ENCODE data around the gene TPPP.

TPPP gene

GRCh38 chr5:621341-621761, 71.8 kb downstream of the TPPP start:
- Histone ChIP-seq H3K4me3 (ENCODE audit: low read depth, low read length) (no peak overlapping the region), H3K4me1 (no peaks in the 10 kb centered on the region), H3K9me3 (no peaks in the 10 kb centered on the region), H3K27me3 (no peaks in the 10 kb centered on the region), H3K36me3 (peaks cover 52% of the 10 kb centered on the region)
- DNase-seq, result peak; percentile 2
- TF ChIP-seq CTCF (IDR thresholded peaks at IDR 0.05; ENCODE audit: low read depth, low read length), result no peak

- TF ChIP-seq CTCF (IDR thresholded peaks at IDR 0.05; ENCODE audit: low read depth, low read length), result no peak
Measured at GRCh38 chr5:620586-621180, 72.5 kb downstream of the TPPP start.

GRCh38 chr5:620152-620551, 73.0 kb downstream of the TPPP start:
- no peak for TF ChIP-seq CTCF (IDR thresholded peaks at IDR 0.05; ENCODE audit: low read depth, low read length)
- peaks cover 44% of the 10 kb centered on the region for H3K36me3 ChIP-seq
- no peaks in the 10 kb centered on the region for H3K27me3 ChIP-seq
- no peak overlapping the region for H3K4me3 ChIP-seq (ENCODE audit: low read depth, low read length)
- H3K9me3 ChIP-seq, result no peaks in the 10 kb centered on the region
- H3K4me1 ChIP-seq, result no peaks in the 10 kb centered on the region
- no peak for DNase-seq

More at GRCh38 chr5:620586-621180, 72.5 kb downstream of the TPPP start:
- no peak overlapping the region for H3K4me3 ChIP-seq (ENCODE audit: low read depth, low read length)
- no peaks in the 10 kb centered on the region for H3K9me3 ChIP-seq
- no peaks in the 10 kb centered on the region for H3K27me3 ChIP-seq
- no peak for DNase-seq
- H3K36me3 ChIP-seq, result peaks cover 47% of the 10 kb centered on the region
- H3K4me1 ChIP-seq, result no peaks in the 10 kb centered on the region

- Histone ChIP-seq H3K36me3 (peaks cover 40% of the 10 kb centered on the region), H3K9me3 (no peaks in the 10 kb centered on the region), H3K27me3 (no peaks in the 10 kb centered on the region), H3K4me1 (no peaks in the 10 kb centered on the region), H3K4me3 (ENCODE audit: low read depth, low read length) (no peak overlapping the region)
- no peak for DNase-seq
- TF ChIP-seq CTCF (IDR thresholded peaks at IDR 0.05; ENCODE audit: low read depth, low read length), result no peak
Measured at GRCh38 chr5:619444-619843, 73.7 kb downstream of the TPPP start.

- Histone ChIP-seq H3K9me3 (no peaks in the 10 kb centered on the region), H3K4me3 (ENCODE audit: low read depth, low read length) (no peak overlapping the region), H3K27me3 (no peaks in the 10 kb centered on the region), H3K36me3 (peaks cover 39% of the 10 kb centered on the region), H3K4me1 (no peaks in the 10 kb centered on the region)
- DNase-seq, result no peak
- TF ChIP-seq CTCF (IDR thresholded peaks at IDR 0.05; ENCODE audit: low read depth, low read length), result no peak
Measured at GRCh38 chr5:618450-618849, 74.7 kb downstream of the TPPP start.

GRCh38 chr5:617896-618295, 75.3 kb downstream of the TPPP start:
- H3K4me1 ChIP-seq, result no peaks in the 10 kb centered on the region
- peaks cover 39% of the 10 kb centered on the region for H3K36me3 ChIP-seq
- no peak for DNase-seq
- H3K27me3 ChIP-seq, result no peaks in the 10 kb centered on the region
- H3K9me3 ChIP-seq, result 0 out of 2 replicates have a peak, but pooled peaks cover 2% of the 10 kb centered on the region
- TF ChIP-seq CTCF (IDR thresholded peaks at IDR 0.05; ENCODE audit: low read depth, low read length), result no peak
- H3K4me3 ChIP-seq (ENCODE audit: low read depth, low read length), result no peak overlapping the region

Data from BE2C (cell line).